Sigmoid colon (tissue), 4 donors: ENCODE data around the gene SMAD6.

Source experiments
- EP300 ChIP-seq, 4 donors: sonication (generic); formaldehyde crosslinking; IDR thresholded peaks; one replicate each; pipeline ENCODE4 v1.6.1; 2017; ENCODE audit warnings: antibody characterized with exemption in 4 of 4
- POLR2A ChIP-seq, 2 donors: fragments of 450-650 bp; IDR thresholded peaks; one replicate each; pipeline ENCODE4 v1.6.1; 2016; ENCODE audit warnings: antibody characterized with exemption in 2 of 2, mild to moderate bottlenecking in 2 of 2, moderate library complexity in 2 of 2
- POLR2AphosphoS5 ChIP-seq, 4 donors: sonication (generic); formaldehyde crosslinking; IDR thresholded peaks; one replicate each; pipeline ENCODE4 v1.6.1; 2017; ENCODE audit warnings: antibody characterized with exemption in 4 of 4
- TF ChIP-seq, protein P1 (sequence below), 4 experiments: fragments of 450-650 bp in 3 of 4; fragments of 200-600 bp in 1 of 4; IDR thresholded peaks; one replicate each; pipeline ENCODE4 v1.5.1; 2016 to 2019; ENCODE audit warnings: antibody characterized with exemption in 4 of 4, mild to moderate bottlenecking in 3 of 4, moderate library complexity in 2 of 4

GRCh38 chr15:66746231-66746605 lies 44.2 kb downstream of the SMAD6 start:
- TF ChIP-seq EP300 (IDR thresholded peaks at IDR 0.05) (no peak), POLR2A (IDR thresholded peaks at IDR 0.05) (no peak), POLR2AphosphoS5 (IDR thresholded peaks at IDR 0.05) (no peak)
- TF ChIP-seq, protein P1, sequence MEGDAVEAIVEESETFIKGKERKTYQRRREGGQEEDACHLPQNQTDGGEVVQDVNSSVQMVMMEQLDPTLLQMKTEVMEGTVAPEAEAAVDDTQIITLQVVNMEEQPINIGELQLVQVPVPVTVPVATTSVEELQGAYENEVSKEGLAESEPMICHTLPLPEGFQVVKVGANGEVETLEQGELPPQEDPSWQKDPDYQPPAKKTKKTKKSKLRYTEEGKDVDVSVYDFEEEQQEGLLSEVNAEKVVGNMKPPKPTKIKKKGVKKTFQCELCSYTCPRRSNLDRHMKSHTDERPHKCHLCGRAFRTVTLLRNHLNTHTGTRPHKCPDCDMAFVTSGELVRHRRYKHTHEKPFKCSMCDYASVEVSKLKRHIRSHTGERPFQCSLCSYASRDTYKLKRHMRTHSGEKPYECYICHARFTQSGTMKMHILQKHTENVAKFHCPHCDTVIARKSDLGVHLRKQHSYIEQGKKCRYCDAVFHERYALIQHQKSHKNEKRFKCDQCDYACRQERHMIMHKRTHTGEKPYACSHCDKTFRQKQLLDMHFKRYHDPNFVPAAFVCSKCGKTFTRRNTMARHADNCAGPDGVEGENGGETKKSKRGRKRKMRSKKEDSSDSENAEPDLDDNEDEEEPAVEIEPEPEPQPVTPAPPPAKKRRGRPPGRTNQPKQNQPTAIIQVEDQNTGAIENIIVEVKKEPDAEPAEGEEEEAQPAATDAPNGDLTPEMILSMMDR (IDR thresholded peaks at IDR 0.05), result no peak
